Occipital lobe (tissue), 2 donors: ENCODE measurements around the gene TUBB6. TPM values are rescaled to one million over a fixed set of nuclear protein-coding genes. Genes with fewer than 3 reads are reported as not detected.

Experiments
- DNase-seq: peaks from one replicate; lab custom pipeline; 2025; lab: John Stamatoyannopoulos, UW
- total RNA-seq: library from RNA; depleted of rRNA; stranded (reverse); fragments of >200 nt; gene quantifications from one replicate; pipeline ENCODE4 v1.2.3, GENCODE V29; 2014

The TUBB6 gene
- total RNA-seq: 36.8 TPM

GRCh38 chr18:12307701-12308385, at the start of gene TUBB6:
TSS of gene TUBB6 (plus strand) at chr18:12308241. CDS start at chr18:12308293, 52 bp downstream.
- no peak for DNase-seq

DNA sequence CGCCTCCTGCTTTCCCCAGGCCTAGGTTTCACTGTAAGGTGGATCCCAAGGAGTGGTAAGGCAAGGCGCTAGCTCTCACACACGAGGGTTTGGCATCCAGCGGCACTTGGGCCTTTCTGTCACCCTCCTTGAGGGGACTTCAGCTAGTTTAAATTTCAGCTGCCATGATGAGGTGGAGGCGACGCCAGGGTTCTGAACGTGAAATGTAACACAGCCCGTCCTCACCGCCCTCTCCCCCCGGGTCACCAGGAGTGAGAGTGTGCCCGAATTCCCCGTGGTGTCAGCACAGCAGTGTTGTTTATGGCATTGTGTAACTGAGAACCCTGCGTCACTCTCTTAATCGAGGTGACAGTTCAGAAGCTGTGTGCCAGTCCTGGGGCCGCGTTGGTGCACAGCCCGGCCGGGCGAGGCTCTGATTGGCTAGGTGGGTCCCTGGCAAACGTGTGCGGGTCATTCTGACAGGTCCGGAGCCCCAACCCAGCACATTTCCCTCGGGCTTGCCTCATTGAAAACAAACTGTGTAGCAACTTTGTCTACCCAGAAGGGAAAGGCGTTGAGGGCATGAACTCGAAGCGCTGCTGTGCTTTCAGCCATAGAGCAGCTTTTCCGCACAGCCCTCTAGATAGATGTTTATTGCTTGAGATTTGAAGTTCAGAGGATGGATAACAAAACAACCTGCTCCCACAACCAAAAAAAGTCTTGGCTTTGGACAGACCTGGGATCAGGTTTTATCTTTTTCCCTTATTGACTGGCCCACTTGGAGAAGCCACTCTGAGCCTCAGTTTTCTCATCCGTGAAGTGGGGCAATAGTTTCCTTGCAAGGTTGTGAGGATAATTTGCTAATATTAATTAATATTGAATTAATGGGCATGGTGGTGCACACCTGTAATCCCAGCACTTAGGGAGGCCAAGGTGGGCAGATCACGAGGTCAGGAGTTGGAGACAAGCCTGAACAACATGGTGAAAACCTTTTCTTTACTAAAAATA, 49.0 kb upstream of the TUBB6 start:
- no peak for DNase-seq

DNA sequence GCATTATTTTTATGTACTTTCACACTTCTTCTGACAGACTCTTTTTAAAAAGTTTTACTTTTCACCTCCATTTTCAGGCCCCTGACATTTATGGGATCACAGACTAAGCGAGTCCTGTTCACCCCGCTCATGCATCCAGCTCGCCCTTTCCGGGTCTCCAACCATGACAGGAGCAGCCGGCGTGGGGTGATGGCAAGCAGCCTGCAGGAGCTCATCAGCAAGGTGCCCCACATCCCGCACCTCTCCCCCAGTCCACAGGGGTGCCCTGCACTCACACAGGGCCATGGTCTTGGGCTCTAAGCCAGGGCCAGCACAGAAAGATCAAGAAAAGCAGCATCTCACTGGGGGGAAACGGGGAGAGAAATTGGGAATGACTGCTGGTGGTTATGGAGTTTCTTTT, 45.3 kb upstream of the TUBB6 start:
- no peak for DNase-seq

DNA sequence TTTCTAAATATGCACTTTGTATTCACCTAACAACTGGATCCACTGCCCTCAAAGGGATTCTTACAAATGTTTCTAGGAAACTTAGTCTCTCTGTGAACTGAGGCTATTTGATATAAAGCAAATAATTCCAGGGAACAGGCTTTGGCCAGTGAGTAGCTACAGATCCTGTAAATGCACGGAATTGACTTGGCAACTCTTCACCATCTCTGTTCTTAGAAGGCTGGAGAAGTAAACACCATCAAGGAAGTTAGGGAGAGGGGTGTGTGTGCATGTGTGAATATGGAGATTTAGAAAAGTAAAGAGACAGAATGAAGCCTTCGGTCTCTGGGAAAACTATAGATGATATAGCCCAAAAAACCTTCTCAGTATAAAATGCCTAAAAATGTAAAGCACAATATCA, 43.2 kb upstream of the TUBB6 start:
- DNase-seq: no peak

DNA sequence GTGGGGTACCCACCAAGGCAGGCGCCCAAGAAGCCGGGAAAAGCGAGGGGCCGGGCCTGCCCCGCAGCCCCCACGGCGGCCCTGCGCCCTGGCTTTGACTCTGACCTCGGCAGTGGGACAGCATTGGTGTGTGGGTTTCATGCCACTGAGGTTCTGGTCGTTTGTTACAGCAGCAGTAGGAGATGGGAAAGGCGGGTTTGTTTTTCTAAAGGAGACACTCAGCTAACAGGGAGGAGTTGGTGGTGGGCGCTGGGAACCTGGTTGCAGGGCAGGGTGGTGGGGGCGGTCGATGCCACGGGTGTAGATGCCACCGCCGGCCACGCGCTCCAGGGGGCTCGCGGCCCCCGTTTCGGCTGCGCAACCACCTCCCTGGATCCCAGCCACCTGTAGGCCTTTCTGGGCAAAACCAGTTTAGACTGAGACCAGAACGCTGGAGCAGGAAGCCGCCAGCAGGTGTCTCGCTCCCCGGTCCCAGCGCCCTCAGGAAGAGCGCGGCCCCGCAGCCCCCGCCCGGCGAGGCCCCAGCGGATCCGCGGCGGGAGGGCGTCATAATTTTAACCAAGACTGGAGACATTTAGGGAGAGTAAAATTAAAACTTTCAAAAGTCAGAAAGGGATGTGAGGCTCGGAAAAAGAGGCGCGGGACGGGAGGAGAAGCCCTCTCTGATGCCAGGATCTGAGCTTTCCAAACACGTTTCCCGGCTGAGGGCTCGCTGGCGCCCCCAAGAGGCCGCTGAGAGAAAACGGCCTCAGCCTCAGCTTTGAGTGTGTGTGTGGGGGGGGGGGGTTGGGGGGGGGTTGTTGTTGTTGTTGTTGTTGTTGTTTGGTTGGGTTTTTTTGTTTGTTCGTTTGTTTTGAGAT, 36.4 kb upstream of the TUBB6 start:
- DNase-seq: peak; percentile 26

DNA sequence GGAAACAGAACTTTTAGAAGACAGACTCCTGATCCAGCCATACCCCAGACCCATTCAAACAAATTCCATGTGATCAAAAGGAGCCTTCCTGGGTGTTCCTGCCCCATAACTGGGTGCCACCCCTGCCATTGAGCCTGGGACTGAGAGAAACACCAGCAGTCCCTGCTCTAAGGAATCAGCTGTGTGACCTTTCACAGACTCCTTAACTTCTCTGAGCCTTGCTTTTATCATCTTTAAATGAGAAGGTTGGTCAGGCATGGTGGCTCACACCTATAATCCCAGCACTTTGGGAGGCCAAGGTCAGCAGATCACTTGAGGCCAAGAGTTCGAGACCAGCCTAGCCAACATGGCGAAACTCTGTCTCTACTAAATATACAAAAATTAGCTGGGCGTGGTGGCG, 33.2 kb upstream of the TUBB6 start:
- no peak for DNase-seq

DNA sequence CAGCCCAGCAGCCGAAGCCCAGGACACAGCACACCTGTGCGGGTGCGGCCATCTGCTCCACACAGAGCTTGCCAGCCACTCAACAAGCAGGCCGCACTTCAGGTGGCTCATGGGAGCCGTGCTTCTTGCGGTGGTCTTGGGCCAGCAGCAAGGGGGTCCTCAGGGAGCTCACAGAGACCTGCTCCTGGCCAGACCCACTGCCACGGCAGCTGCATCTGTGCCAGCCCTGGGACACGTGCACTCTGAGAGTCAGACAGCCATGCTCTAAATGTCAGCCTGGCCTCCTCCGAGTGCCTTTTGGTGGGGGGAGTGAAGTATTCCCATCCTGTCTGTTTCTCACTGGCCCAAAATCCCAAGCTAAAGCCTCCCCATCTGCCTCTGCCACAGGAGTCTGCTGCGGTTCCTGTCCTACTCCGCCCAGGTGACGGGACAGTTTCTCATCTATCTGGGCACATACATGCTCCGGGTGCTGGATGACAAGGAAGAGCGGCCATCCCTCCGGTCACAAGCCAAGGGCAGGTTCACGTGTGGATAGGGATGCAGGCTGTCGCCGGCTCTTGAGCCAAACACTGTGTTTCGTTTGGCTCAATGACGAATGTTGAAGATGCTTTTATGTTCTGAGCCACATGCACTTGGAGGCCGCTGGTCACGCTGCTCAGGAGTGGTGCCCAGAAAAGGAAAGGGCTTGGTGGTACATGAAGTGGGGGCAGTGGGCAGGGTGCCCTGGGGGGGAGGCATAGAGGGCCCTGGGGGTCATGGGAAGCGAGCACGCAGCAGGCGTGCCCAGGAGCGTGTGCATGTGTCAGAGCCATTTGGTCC, 31.1 kb upstream of the TUBB6 start:
- DNase-seq: no peak

GRCh38 chr18:12278215-12278671, 29.8 kb upstream of the TUBB6 start:
- no peak for DNase-seq

GRCh38 chr18:12278741-12279682, 29.0 kb upstream of the TUBB6 start:
- DNase-seq: no peak

DNA sequence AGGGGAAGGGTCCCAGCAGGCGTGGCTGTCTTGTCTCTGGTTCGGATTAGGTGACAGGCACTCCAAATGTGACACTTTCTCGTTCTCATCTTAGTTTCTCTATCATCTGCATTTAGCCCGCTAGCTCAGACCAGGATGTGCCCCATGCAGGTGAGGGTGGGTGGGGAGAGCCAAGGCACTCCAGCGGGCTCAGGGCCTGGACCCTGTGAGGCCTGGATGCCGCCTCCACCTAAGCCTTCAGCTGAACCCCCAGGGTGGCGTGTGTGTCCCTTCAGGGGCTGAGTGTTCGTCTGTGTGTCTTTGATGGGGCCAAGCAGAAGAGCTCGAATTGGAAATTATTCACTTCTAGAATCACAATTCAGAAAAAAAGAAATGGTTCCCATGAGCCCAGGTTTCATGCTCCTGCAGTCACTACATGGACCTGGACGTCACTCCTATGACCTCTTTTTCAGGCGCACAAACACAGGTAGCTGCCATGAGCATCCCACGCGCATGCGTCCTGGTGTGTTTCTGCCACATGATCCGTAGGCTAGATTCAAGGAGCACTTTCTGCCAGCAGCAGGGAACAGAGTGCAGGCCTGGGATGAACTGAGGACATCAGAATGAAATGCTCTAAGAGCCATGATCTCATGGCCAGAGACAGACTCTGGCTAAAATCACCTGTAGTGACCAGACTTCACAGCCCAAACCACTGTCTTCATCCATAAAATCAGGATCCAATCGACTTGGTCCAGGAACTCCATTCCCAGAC, 28.1 kb upstream of the TUBB6 start:
- no peak for DNase-seq

- DNase-seq: no peak
These were observed 26.2 kb upstream of the TUBB6 start for GRCh38 chr18:12281861-12282260.

- DNase-seq: no peak
These were observed 25.5 kb upstream of the TUBB6 start for GRCh38 chr18:12282442-12283039.

DNA sequence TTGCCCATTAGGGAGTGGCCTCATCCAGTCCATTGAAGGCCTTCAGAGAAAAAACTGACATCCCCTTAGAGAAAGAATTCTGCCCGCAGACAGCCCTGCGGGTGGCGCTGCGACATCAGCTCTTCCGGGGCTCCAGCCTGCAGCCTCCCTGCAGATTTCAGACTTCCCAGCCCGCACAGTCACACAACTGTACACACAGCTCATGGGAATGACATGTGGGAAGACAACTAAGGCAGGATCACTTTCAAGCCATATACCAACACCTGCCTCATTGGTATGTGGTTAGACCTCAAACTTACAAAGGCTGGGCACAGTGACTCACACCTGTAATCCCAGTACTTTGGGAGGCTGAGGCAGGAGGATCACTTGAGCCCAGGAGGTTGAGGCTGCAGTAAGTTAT, 24.8 kb upstream of the TUBB6 start:
- DNase-seq: no peak

DNA sequence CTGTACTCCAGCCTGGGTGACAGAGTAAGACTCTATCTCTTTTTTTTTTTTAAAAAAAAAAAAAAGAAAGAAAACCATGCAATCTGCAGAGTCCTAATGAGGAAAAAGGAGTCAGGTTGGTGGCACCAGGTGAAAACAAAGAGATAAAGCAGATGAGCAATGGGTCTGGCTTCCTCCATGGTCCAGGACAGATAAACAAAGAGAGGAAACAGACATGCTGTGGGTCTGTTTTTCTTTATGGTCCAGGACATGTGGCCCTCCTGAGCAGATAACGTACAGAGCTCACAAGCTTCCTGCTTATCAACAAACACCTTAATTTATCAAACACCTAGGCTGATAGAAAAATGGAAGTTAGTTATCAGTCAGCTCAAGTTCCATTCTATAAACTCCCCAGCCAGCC, 24.4 kb upstream of the TUBB6 start:
- no peak for DNase-seq

DNA sequence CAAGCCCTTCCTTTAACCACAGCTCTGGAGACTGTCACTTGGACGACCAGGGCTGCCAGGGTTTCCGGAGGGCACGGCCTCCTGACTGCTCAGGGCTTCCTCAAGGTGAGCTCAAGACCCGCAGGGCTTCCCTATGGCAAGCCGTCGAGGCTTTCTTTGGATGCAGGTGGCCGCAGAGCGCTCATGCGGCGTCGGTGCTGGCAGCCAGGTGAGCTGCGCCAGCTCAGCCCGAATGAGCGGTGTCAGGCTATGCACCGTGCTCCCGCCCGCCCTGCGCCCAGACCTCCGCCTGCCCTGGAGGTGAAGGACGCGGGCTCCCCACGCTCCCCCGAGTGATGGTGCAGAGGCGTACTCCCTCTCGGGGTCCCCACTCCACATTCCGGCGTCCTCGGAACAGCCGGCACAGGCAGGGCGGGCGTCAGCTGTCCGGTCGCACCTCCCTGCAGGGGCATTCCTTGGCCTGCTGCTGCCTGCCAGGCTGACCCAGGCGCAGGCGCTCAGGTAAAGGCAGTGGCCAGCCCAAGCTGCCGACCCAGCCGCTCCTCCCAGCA, 20.8 kb upstream of the TUBB6 start:
- no peak for DNase-seq

DNA sequence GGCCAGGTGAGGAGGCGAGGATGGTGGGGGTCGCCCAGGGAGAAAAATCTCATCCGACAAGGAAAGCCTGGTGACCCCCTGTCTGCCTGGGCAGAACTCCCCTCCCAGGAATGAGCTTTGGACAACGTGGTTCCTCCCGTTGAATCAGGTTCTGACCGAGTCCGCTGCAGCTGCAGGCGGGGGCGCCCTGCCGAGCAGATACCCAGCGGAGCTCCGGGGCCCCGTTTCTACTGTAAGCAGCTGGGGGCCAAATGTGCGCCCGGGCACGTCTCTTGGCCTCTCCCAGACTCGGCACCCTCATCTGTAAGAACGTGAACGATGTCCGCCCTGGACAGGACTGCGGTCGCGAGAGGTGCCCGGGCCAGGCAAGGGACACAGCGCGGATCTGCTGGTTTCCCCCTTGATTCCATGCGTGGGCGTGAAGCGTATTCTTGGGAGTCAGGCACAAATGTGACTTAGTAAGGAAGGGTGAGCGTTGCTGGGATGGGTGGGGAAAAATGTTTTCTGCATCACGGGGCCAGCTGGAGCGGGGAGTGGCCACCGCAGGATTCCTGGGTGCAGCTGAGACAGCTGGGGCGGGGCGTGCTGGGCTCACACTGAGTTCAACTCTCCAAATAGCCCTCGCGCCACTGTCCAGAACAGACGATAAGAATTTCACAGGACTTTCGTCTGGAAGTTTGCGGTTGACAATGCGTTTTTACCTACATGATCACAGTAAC, 20.2 kb upstream of the TUBB6 start:
- peak; percentile 16 for DNase-seq

DNA sequence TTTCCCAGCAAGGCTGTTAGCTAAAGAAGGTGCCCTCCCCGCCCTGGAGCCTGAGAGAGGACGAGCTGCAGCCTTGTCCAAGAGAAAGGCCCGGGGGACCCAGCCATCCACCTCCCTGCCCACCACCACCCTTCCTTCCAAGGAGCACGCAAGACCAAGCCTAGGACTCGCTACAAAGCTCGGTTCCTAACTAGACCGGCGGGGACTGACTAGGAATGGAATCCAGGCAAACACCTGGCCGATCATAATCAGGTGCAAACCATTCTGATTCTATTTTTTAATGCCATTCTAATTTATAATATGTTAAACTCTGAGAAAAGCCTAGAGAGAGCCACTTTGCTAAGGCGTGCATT, 19.7 kb upstream of the TUBB6 start:
- DNase-seq: no peak

- DNase-seq: no peak
These were observed 18.0 kb upstream of the TUBB6 start for GRCh38 chr18:12290086-12290485.
